HG03354 (cell line): ENCODE measurements around the gene ZNF791.
"Not testable (repeated sequence)": the region's sequence is repeated elsewhere in the genome, so short reads cannot be mapped to it uniquely, and the experiment has no call there.

ENCODE experiments used
- ATAC-seq: cut with Tn5 transposase; IDR thresholded peaks from one replicate; pipeline ENCODE4 v1.9.1; 2021; ENCODE audit warnings: mild to moderate bottlenecking; ENCODE audit not compliant: unreplicated experiment, poor library complexity, severe bottlenecking

ZNF791 gene

GRCh38 chr19:12628040-12629022 is 17.6 kb downstream of the ZNF791 start:
- ATAC-seq = no peak

- ATAC-seq = no peak
These were observed 18.5 kb downstream of the ZNF791 start for GRCh38 chr19:12629215-12629614.

GRCh38 chr19:12636631-12637030 is 25.9 kb downstream of the ZNF791 start:
- ATAC-seq = no peak

- no peak for ATAC-seq
These were observed 28.0 kb downstream of the ZNF791 start for GRCh38 chr19:12638611-12639182.

GRCh38 chr19:12639901-12640613 is 29.3 kb downstream of the ZNF791 start:
- peak; percentile 74 for ATAC-seq

- ATAC-seq = no peak
These were observed 30.7 kb downstream of the ZNF791 start for GRCh38 chr19:12641456-12641855.

- ATAC-seq = no peak
These were observed 31.8 kb downstream of the ZNF791 start for GRCh38 chr19:12642506-12642905.

- not testable (repeated sequence) for ATAC-seq
These were observed 33.0 kb downstream of the ZNF791 start for GRCh38 chr19:12643716-12644115.

- no peak for ATAC-seq
These were observed 35.8 kb downstream of the ZNF791 start for GRCh38 chr19:12646551-12646950.

- ATAC-seq = no peak
These were observed 36.3 kb downstream of the ZNF791 start for GRCh38 chr19:12647047-12647446.

- ATAC-seq = no peak
These were observed 36.9 kb downstream of the ZNF791 start for GRCh38 chr19:12647490-12648071.

GRCh38 chr19:12648088-12648487 is 37.4 kb downstream of the ZNF791 start:
- ATAC-seq = no peak

GRCh38 chr19:12649941-12650340 is 39.2 kb downstream of the ZNF791 start:
- ATAC-seq = no peak

GRCh38 chr19:12652219-12652618 is 41.5 kb downstream of the ZNF791 start:
- no peak for ATAC-seq

- no peak for ATAC-seq
These were observed 44.8 kb downstream of the ZNF791 start for GRCh38 chr19:12655546-12655945.

GRCh38 chr19:12656899-12657571 is 46.3 kb downstream of the ZNF791 start:
- ATAC-seq = no peak

- ATAC-seq = no peak
These were observed 47.2 kb downstream of the ZNF791 start for GRCh38 chr19:12657966-12658365.

- ATAC-seq = no peak
These were observed 50.3 kb downstream of the ZNF791 start for GRCh38 chr19:12660980-12661379.

GRCh38 chr19:12664406-12665280 is 53.9 kb downstream of the ZNF791 start:
- no peak for ATAC-seq
